NOMO-1 treated with dmso at 0.1 percent for 144 hours (cell line): ENCODE data around the gene SEMA4B.
A peak's percentile ranks its signal among the peaks of the same experiment; 100 is the strongest.
"Not testable (repeated sequence)": the region's sequence is repeated elsewhere in the genome, so short reads cannot be mapped to it uniquely, and the experiment has no call there.

Source experiments
- DNase-seq: peaks from one replicate; lab custom pipeline; 2025; ENCODE audit not compliant: unreplicated experiment; lab: John Stamatoyannopoulos, UW

Gene SEMA4B

GRCh38 chr15:90201130-90201943 is at the start of gene SEMA4B:
TSS of gene SEMA4B (plus strand) at chr15:90201330. CDS start at chr15:90201579, 249 bp downstream.
- peak; percentile 64 for DNase-seq

GRCh38 chr15:90151989-90152645 is 49.0 kb upstream of the SEMA4B start:
- no peak for DNase-seq

GRCh38 chr15:90153658-90154057 is 47.5 kb upstream of the SEMA4B start:
- DNase-seq: no peak

GRCh38 chr15:90154246-90154645 is 46.9 kb upstream of the SEMA4B start:
- DNase-seq: no peak

GRCh38 chr15:90154861-90155626 is 46.1 kb upstream of the SEMA4B start:
- no peak for DNase-seq

- no peak for DNase-seq
These were observed 41.9 kb upstream of the SEMA4B start for GRCh38 chr15:90159213-90159612.

GRCh38 chr15:90160781-90161727 is 40.1 kb upstream of the SEMA4B start:
- no peak for DNase-seq

- peak; percentile 77 for DNase-seq
These were observed 39.2 kb upstream of the SEMA4B start for GRCh38 chr15:90161950-90162361.

- DNase-seq: no peak
These were observed 38.2 kb upstream of the SEMA4B start for GRCh38 chr15:90162956-90163355.

GRCh38 chr15:90164239-90164638 is 36.9 kb upstream of the SEMA4B start:
- not testable (repeated sequence) for DNase-seq

GRCh38 chr15:90165157-90165556 is 36.0 kb upstream of the SEMA4B start:
- DNase-seq: no peak

- peak; percentile 53 for DNase-seq
These were observed 35.3 kb upstream of the SEMA4B start for GRCh38 chr15:90165659-90166489.

GRCh38 chr15:90167121-90167520 is 34.0 kb upstream of the SEMA4B start:
- no peak for DNase-seq

GRCh38 chr15:90171623-90172022 is 29.5 kb upstream of the SEMA4B start:
- DNase-seq: no peak

GRCh38 chr15:90173372-90173771 is 27.8 kb upstream of the SEMA4B start:
- DNase-seq: no peak

GRCh38 chr15:90174140-90174875 is 26.8 kb upstream of the SEMA4B start:
- no peak for DNase-seq

- no peak for DNase-seq
These were observed 24.1 kb upstream of the SEMA4B start for GRCh38 chr15:90177012-90177411.

- DNase-seq: no peak
These were observed 22.4 kb upstream of the SEMA4B start for GRCh38 chr15:90178468-90179435.
